AG10803 (cell line): Measurements from ENCODE around the gene FARP2.

Experiments used
- DNase-seq: peaks from one replicate; pipeline ENCODE4 v3.0.0; 2010; ENCODE audit warnings: low read depth
- H3K4me3 ChIP-seq: 2 replicates; pipeline ENCODE4 v1.5.1; 2011; ENCODE audit warnings: mild to moderate bottlenecking, low read length, control low read depth
- TF ChIP-seq, protein P1 (sequence below): conservative IDR thresholded peaks from 2 replicates; pipeline ENCODE4 v1.5.1; 2011; ENCODE audit warnings: mild to moderate bottlenecking, low read length, control low read depth, inconsistent platforms

FARP2 gene

DNA sequence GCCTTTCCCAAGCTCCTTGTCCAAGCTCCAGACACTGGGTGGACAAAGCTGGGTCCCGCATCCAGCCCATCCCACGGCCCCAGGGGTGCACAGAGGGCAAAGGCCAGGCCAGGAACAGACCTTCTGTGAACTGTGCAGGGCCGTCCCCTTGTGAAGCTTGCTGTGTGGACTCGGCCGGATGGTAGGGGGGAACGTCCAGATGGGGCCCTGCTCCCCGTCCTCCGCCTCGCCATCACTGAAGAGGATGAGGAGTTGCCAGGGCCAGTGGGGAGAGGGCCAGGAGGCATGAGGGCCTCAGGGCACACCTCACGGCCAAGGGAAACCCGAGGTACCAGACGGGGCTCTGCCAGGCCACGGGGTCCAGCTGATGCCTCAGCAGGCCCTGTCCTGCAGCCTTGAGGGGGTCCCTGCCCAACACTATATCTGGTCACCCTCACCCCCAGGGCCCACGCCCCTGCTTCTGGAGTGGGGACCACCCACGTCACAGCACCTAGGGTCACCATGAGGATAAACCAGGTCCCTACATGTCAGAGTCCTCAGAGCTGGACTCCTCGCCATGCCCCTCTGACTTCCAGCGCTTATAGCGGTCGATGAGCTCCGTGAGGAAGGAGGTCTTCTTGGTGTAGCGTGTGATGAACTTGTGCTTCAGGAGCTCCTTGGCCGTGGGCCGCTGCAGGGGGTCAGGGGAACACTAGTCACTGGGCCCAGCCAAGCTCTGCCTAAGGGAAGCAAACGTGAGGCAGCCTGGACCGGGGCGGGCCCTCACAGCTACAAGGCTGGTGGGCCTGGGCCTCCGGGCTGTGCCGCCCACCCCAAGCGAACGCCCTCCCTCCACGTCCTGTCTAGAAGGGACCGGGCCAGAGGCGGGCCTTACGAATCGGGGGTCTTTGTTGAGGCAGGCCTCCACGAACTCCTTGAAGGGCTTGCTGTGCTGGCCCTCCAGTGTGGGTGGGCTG, 142.3 kb downstream of the FARP2 start:
- TF ChIP-seq, protein P1, sequence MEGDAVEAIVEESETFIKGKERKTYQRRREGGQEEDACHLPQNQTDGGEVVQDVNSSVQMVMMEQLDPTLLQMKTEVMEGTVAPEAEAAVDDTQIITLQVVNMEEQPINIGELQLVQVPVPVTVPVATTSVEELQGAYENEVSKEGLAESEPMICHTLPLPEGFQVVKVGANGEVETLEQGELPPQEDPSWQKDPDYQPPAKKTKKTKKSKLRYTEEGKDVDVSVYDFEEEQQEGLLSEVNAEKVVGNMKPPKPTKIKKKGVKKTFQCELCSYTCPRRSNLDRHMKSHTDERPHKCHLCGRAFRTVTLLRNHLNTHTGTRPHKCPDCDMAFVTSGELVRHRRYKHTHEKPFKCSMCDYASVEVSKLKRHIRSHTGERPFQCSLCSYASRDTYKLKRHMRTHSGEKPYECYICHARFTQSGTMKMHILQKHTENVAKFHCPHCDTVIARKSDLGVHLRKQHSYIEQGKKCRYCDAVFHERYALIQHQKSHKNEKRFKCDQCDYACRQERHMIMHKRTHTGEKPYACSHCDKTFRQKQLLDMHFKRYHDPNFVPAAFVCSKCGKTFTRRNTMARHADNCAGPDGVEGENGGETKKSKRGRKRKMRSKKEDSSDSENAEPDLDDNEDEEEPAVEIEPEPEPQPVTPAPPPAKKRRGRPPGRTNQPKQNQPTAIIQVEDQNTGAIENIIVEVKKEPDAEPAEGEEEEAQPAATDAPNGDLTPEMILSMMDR, result no peak
- DNase-seq, result no peak
- no peak overlapping the region for H3K4me3 ChIP-seq

DNA sequence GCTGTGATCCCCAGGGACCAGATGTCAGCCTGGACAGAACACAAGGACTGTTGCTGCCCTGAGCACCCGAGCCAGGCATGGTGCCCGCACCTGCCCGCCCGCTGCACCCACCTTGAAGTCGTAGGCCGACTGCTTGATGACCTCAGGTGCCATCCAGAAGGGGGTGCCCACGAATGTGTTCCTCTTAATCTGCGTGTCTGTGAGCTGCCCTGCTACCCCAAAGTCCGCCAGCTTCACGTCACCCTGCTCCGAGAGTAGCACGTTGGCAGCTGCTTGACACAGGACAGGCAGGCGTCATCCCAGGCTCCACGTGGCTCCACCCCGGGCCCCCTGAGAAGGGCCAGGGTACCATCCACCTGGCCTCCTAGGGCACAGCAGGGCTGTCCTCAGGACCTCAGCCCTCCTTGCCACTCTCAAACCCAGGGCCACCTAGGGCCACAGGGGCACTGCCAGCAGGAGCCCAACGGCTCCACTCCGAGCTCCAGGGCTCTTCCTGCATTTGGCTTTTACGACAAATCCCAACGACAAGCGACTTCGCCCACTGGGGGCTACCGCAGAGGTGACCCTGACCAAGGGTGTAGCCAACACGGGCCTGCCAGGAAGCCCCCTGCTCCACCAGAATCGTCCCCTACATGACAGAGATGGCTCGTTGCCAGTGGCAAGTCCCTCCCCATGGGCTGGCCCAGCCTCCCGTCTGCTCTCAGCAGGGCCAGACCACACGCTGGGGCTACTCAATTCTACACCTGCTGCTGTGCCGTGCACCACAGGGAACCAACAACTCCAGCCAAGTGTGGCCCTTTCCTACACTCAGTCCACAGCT, 143.3 kb downstream of the FARP2 start:
- DNase-seq, result no peak
- no peak overlapping the region for H3K4me3 ChIP-seq
- TF ChIP-seq, protein P1, result no peak

DNA sequence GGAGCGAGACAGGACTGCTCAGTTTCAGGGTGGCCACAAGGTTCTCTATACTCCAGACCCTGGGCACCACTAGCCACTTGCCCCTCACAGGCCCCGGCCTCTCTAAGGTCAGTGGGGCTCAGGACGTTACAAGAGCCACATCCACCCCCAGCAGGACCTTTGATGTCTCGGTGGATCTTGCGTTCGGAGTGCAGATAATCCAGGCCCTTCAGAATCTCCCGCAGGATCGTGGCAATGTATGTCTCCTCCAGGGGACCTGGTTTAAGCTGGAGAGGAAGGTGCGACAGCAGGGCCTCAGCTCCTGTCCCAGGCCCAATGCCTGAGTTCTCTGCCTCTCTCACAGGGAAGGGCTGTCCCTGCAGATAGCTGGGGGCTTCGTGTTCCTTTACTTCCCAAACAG, 143.9 kb downstream of the FARP2 start:
- no peak overlapping the region for H3K4me3 ChIP-seq
- TF ChIP-seq, protein P1, result no peak
- no peak for DNase-seq

DNA sequence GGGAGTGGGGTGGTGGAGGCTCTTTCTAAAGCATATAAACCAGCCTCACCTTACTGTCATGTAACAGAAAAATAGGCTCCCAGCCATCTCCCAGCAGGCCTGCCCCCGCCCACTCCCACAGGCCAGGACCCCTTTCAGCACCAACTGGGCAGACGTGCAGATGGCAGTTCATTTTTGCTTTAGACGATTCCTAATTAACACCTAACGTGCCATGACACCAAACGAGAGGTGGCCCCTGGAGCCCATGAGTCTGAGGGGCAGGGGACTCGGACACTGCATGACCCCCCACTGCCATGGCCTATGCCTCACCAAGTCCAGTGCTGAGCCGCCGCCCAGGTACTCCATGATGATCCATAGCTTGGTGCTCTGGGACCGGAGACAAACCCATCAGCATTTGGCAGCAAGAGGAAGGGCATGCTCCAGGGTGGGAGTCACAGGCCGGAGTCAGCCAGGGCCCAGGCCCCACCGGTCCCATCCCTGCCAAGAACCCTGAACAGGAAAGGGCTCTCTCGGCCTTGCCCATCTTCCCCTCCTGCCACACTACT, 144.4 kb downstream of the FARP2 start:
- TF ChIP-seq, protein P1, result no peak
- H3K4me3 ChIP-seq, result no peak overlapping the region
- no peak for DNase-seq

DNA sequence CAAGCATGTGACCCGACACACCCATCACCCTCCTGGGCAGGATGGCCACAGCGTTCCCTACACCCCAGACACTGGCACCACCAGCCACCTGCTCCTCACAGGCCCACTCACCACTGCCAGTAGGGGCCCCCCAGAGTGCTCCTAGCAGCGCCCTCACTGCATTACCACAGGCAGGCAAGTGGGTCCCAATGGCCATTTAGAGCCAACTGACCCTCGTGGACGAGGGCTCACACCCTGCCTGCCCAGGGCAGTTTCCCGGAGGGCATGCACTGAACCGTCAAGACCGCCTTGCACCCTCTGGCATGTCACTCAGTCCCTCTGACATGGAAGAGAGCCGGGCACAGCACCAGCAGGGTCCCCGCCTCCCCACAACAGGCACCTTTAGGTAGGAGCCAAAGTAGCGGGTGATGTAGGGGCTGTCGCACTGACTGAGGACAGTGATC, 145.0 kb downstream of the FARP2 start:
- DNase-seq, result no peak
- H3K4me3 ChIP-seq, result no peak overlapping the region
- TF ChIP-seq, protein P1, result no peak

DNA sequence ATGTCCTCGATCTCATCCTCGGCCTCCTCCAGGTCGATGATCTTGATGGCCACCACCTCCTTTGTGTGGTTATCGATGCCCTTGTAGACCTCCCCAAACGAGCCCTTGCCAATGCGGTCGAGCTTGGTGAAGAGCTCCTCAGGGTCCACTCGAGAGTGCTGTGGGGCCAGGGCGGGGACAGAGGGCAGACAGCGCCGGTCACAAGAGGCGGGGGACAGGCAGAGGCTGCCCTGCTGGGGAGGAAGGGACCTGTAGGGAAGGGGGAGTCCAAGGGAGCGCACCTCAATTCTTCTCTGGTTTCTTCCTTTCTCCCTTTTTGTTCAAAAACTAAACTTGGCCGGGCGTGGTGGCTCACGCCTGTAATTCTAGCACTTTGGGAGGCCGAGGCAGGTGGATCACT, 145.5 kb downstream of the FARP2 start:
- TF ChIP-seq, protein P1, result no peak
- H3K4me3 ChIP-seq, result no peak overlapping the region
- no peak for DNase-seq
